SK-N-SH (cell line): Measurements from ENCODE around the gene PARN. TPM values are rescaled to one million over a fixed set of nuclear protein-coding genes. Genes with fewer than 3 reads are reported as not detected.

Source experiments
- CTCF ChIA-PET: fragments of 300-600, 350-600 bp; formaldehyde crosslinking; extraction: SDS; loops from one replicate; lab custom pipeline; 2021; lab: Yijun Ruan, JAX
- POLR2A ChIA-PET: fragments of 350-600 bp; sonication (Branson Sonifier 250); formaldehyde crosslinking; extraction: SDS; loops from one replicate; lab custom pipeline; 2020; ENCODE audit warnings: antibody characterized with exemption, inconsistent platforms; lab: Yijun Ruan, JAX
- DNase-seq: peaks from one replicate; pipeline ENCODE4 v3.0.0; 2012
- H2AFZ ChIP-seq: fragments of 200-600 bp; sonication (generic); 2 replicates; pipeline ENCODE4 v1.8.1; 2016; ENCODE audit warnings: antibody characterized with exemption, mild to moderate bottlenecking, low read depth
- H3F3A ChIP-seq: fragments of 200-600 bp; sonication (generic); replicated peaks from 2 replicates; pipeline ENCODE3; 2016; ENCODE audit warnings: antibody characterized with exemption, mild to moderate bottlenecking; ENCODE audit not compliant: insufficient read depth
- H3K27ac ChIP-seq, 2 experiments: fragments of 200-500 bp in 1 of 2; fragments of 200-600 bp in 1 of 2; sonication (Bioruptor generic) in 1 of 2; sonication (generic), shearing (Covaris generic) in 1 of 2; 2 replicates each; pipeline versions ENCODE4 v1.5.1 to v1.6.1; 2014 to 2016; ENCODE audit warnings: low read depth in 2 of 2, inconsistent platforms in 1 of 2, low read length in 1 of 2, mild to moderate bottlenecking in 1 of 2, mixed read lengths in 1 of 2
- H3K27me3 ChIP-seq: fragments of 200-600 bp; sonication (generic), shearing (Covaris generic); 2 replicates; pipeline ENCODE4 v1.6.1; 2016; ENCODE audit warnings: mixed run types; ENCODE audit not compliant: insufficient read depth
- H3K36me3 ChIP-seq, 2 experiments: fragments of 200-500 bp in 1 of 2; fragments of 200-600 bp in 1 of 2; sonication (Bioruptor generic) in 1 of 2; sonication (generic) in 1 of 2; replicated peaks in 1 of 2; 2 replicates each; pipeline versions ENCODE3 to v1.5.1; 2014 to 2016; ENCODE audit warnings: low read length in 1 of 2, mild to moderate bottlenecking in 1 of 2; ENCODE audit not compliant: insufficient read depth in 2 of 2, control insufficient read depth in 1 of 2
- H3K4me1 ChIP-seq, 2 experiments: fragments of 200-500 bp in 1 of 2; fragments of 200-600 bp in 1 of 2; sonication (Bioruptor generic) in 1 of 2; sonication (generic), shearing (Covaris generic) in 1 of 2; 2 replicates each; pipeline versions ENCODE4 v1.5.1 to v1.6.1; 2014 to 2016; ENCODE audit warnings: low read depth in 1 of 2, low read length in 1 of 2, mixed run types in 1 of 2; ENCODE audit not compliant: insufficient read depth in 2 of 2, control insufficient read depth in 1 of 2
- H3K4me2 ChIP-seq: fragments of 200-600 bp; sonication (generic), shearing (Covaris generic); 2 replicates; pipeline ENCODE4 v1.6.1; 2017; ENCODE audit warnings: mixed run types
- H3K4me3 ChIP-seq, 2 experiments: fragments of 200-500 bp in 1 of 2; fragments of 200-600 bp in 1 of 2; sonication (Bioruptor generic) in 1 of 2; sonication (generic), shearing (Covaris generic) in 1 of 2; 2 replicates each; pipeline versions ENCODE4 v1.5.1 to v1.8.1; 2014 to 2016; ENCODE audit warnings: low read depth in 2 of 2, inconsistent platforms in 1 of 2, low read length in 1 of 2, mild to moderate bottlenecking in 1 of 2, mixed read lengths in 1 of 2, moderate library complexity in 1 of 2
- H3K79me2 ChIP-seq: fragments of 200-600 bp; sonication (generic); 2 replicates; pipeline ENCODE4 v1.8.1; 2017; ENCODE audit warnings: mild to moderate bottlenecking; ENCODE audit not compliant: insufficient read depth
- H3K9ac ChIP-seq: fragments of 200-600 bp; sonication (generic); 2 replicates; pipeline ENCODE4 v1.6.1; 2017; ENCODE audit warnings: mixed run types
- H3K9me2 ChIP-seq: fragments of 200-600 bp; sonication (generic); 2 replicates; pipeline ENCODE4 v1.6.1; 2017; ENCODE audit warnings: mixed run types
- H3K9me3 ChIP-seq: fragments of 200-600 bp; sonication (generic); 2 replicates; pipeline ENCODE4 v1.6.1; 2017; ENCODE audit warnings: mixed run types, mild to moderate bottlenecking, moderate library complexity
- H4K20me1 ChIP-seq: fragments of 200-600 bp; sonication (generic); 2 replicates; pipeline ENCODE4 v1.6.1; 2017; ENCODE audit warnings: mild to moderate bottlenecking, mixed run types; ENCODE audit not compliant: insufficient read depth
- ELF1 ChIP-seq: IDR thresholded peaks from 2 replicates; pipeline ENCODE4 v1.4.0; 2012
- EZH2phosphoT487 ChIP-seq: fragments of 200-600 bp; sonication (generic); IDR thresholded peaks from 2 replicates; pipeline ENCODE4 v1.6.1; 2017; ENCODE audit warnings: low read depth, mixed run types, mild to moderate bottlenecking, antibody characterized with exemption, moderate library complexity, borderline replicate concordance
- GATA2 ChIP-seq: sonication (generic); formaldehyde crosslinking; IDR thresholded peaks from 2 replicates; pipeline ENCODE4 v1.5.0; 2020; ENCODE audit warnings: mild to moderate bottlenecking, missing genetic modification reagents
- MXI1 ChIP-seq: IDR thresholded peaks from 2 replicates; pipeline ENCODE4 v1.6.1; 2012; ENCODE audit warnings: mild to moderate bottlenecking, low read depth, low read length, improper control_type of control experiment
- NFIC ChIP-seq: IDR thresholded peaks from 2 replicates; pipeline ENCODE4 v1.4.0; 2012; ENCODE audit warnings: borderline replicate concordance
- NRF1 ChIP-seq: IDR thresholded peaks from 2 replicates; pipeline ENCODE4 v1.6.1; 2012; ENCODE audit warnings: low read depth, mild to moderate bottlenecking, low read length
- RAD21 ChIP-seq: IDR thresholded peaks from 2 replicates; pipeline ENCODE4 v1.6.1; 2012; ENCODE audit warnings: mild to moderate bottlenecking, low read length
- RFX5 ChIP-seq: IDR thresholded peaks from 2 replicates; pipeline ENCODE4 v1.6.1; 2012; ENCODE audit warnings: mild to moderate bottlenecking, improper control_type of control experiment, low read length
- SMC3 ChIP-seq: IDR thresholded peaks from 2 replicates; pipeline ENCODE4 v1.6.1; 2012; ENCODE audit warnings: low read depth, low read length, improper control_type of control experiment
- TAF1 ChIP-seq: IDR thresholded peaks from 2 replicates; pipeline ENCODE4 v1.6.1; 2012; ENCODE audit warnings: low read depth, mild to moderate bottlenecking, low read length, moderate library complexity, borderline replicate concordance
- YY1 ChIP-seq: IDR thresholded peaks from 2 replicates; pipeline ENCODE4 v1.4.0; 2012; ENCODE audit warnings: low read depth, mild to moderate bottlenecking
- WGBS: methylation state at CpG from one replicate; pipeline ENCODE4 v1.1.6; 2017; ENCODE audit warnings: low lambda C conversion rate; 5-methylcytosine and 5-hydroxymethylcytosine counted together
- polyA plus RNA-seq, 3 experiments: library from polyadenylated mRNA; depleted of rRNA; stranded (reverse); fragments of >200 nt; gene quantifications; 2 replicates each; pipeline ENCODE4 v1.2.3, GENCODE V29; 2012
- TF ChIP-seq, protein P1 (sequence below): IDR thresholded peaks from 2 replicates; pipeline ENCODE4 v1.4.0; 2012; ENCODE audit warnings: low read depth, borderline replicate concordance
- TF ChIP-seq, protein P2 (sequence below): fragments of 200-600 bp; sonication (generic); IDR thresholded peaks from 2 replicates; pipeline ENCODE4 v1.6.1; 2017; ENCODE audit warnings: antibody characterized with exemption, mild to moderate bottlenecking, moderate library complexity

Gene PARN
- polyA plus RNA-seq, 1 of the 3 experiments (the other 2 are of a cell fraction): 20.5 TPM

- Histone ChIP-seq H3K9ac (no peak overlapping the region), H3K79me2 (peaks cover 51% of the 10 kb centered on the region), H3K4me2 (no peak overlapping the region), H3K36me3 (peaks cover 41 to 56% of the 10 kb centered on the region in 2 experiments), H2AFZ (no peak overlapping the region), H3K27ac (no peak overlapping the region), H3K9me2 (no peaks in the 10 kb centered on the region), H3K27me3 (no peaks in the 10 kb centered on the region), H3K4me1 (no peaks in the 10 kb centered on the region), H3K4me3 (no peak overlapping the region), H3K9me3 (no peaks in the 10 kb centered on the region), H3F3A (peaks cover 10% of the 10 kb centered on the region), H4K20me1 (no peaks in the 10 kb centered on the region)
- ChIA-PET POLR2A (no interaction called here), CTCF (no interaction called here)
- no peak for DNase-seq
- WGBS: 90% methylated on average over 6 of the region's 6 CpGs
- no peak for TF ChIP-seq RFX5
- TF ChIP-seq, protein P1, sequence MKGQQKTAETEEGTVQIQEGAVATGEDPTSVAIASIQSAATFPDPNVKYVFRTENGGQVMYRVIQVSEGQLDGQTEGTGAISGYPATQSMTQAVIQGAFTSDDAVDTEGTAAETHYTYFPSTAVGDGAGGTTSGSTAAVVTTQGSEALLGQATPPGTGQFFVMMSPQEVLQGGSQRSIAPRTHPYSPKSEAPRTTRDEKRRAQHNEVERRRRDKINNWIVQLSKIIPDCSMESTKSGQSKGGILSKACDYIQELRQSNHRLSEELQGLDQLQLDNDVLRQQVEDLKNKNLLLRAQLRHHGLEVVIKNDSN: no peak
- no peak for TF ChIP-seq NFIC
- TF ChIP-seq GATA2 (CRISPR knock-in tag): no peak
These were observed 20.6 kb upstream of the PARN start for GRCh38 chr16:14650629-14651028.

DNA sequence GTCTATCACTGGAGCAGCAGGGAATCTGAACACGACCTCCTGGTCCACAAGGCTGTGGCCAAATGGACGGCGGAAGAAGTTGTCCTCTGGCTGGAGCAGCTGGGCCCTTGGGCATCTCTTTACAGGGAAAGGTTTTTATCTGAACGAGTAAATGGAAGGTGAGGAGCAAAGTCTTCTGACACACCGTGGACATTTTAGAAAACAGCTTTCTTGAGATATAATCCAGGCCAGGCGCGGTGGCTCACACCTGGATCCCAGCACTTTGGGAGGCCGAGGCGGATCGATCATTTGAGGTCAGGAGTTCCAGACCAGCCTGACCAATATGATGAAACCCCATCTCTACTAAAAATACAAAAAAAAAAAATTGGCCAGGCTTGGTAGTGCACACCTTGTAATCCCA, 19.8 kb upstream of the PARN start:
- DNase-seq: no peak
- H3F3A ChIP-seq: peaks cover 10% of the 10 kb centered on the region
- POLR2A ChIA-PET: no interaction called here
- CTCF ChIA-PET: no interaction called here
- WGBS: 96% methylated on average over 10 of the region's 10 CpGs
- H3K79me2 ChIP-seq: peaks cover 55% of the 10 kb centered on the region
- H2AFZ ChIP-seq: no peak overlapping the region
- H3K36me3 ChIP-seq: peaks cover 47 to 62% of the 10 kb centered on the region in 2 experiments
- H3K9me2 ChIP-seq: no peaks in the 10 kb centered on the region
- no peaks in the 10 kb centered on the region for H3K27me3 ChIP-seq
- H3K4me2 ChIP-seq: no peak overlapping the region
- no peak overlapping the region for H3K4me3 ChIP-seq
- H3K27ac ChIP-seq: no peak overlapping the region
- H4K20me1 ChIP-seq: no peaks in the 10 kb centered on the region
- no peaks in the 10 kb centered on the region for H3K9me3 ChIP-seq
- no peaks in the 10 kb centered on the region for H3K4me1 ChIP-seq
- TF ChIP-seq RAD21: no peak
- no peak for TF ChIP-seq NFIC
- TF ChIP-seq TAF1: no peak
- no peak for TF ChIP-seq MXI1
- H3K9ac ChIP-seq: no peak overlapping the region

DNA sequence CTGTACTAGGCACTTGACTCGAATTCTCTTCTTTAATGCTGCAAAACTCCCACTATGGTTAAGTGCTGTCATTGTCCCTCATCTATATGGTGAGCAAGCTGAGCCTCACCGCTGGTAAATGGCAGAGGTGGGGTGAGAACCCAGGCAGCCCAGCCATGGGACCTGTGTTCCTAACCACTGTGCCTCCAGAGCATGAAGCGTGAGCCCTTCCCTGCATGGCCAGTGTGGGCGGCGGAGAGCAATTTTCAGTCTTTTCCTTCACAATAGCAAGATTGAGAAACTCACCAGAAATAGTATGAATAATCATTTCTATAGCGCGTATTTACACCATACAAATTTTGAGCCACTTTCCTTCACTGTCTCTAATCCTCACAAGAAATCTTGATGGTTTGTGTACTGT, 11.9 kb upstream of the PARN start:
- no peaks in the 10 kb centered on the region for H3K27me3 ChIP-seq
- CTCF ChIA-PET: no interaction called here
- no peak for TF ChIP-seq EZH2phosphoT487
- TF ChIP-seq, protein P1: no peak
- TF ChIP-seq SMC3: no peak
- TF ChIP-seq YY1: no peak
- TF ChIP-seq ELF1: no peak
- no peak for TF ChIP-seq GATA2 (CRISPR knock-in tag)
- TF ChIP-seq, protein P2, sequence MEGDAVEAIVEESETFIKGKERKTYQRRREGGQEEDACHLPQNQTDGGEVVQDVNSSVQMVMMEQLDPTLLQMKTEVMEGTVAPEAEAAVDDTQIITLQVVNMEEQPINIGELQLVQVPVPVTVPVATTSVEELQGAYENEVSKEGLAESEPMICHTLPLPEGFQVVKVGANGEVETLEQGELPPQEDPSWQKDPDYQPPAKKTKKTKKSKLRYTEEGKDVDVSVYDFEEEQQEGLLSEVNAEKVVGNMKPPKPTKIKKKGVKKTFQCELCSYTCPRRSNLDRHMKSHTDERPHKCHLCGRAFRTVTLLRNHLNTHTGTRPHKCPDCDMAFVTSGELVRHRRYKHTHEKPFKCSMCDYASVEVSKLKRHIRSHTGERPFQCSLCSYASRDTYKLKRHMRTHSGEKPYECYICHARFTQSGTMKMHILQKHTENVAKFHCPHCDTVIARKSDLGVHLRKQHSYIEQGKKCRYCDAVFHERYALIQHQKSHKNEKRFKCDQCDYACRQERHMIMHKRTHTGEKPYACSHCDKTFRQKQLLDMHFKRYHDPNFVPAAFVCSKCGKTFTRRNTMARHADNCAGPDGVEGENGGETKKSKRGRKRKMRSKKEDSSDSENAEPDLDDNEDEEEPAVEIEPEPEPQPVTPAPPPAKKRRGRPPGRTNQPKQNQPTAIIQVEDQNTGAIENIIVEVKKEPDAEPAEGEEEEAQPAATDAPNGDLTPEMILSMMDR: no peak
- no peak for TF ChIP-seq RFX5
- no peak for TF ChIP-seq TAF1
- no peak for TF ChIP-seq NRF1

More for the DNA sequence above, 11.9 kb upstream of the PARN start:
- no peak overlapping the region for H3K9ac ChIP-seq
- peaks cover 19 to 66% of the 10 kb centered on the region in 2 experiments for H3K36me3 ChIP-seq
- H3K4me2 ChIP-seq: no peak overlapping the region
- H3K79me2 ChIP-seq: peaks cover 99% of the 10 kb centered on the region
- no peaks in the 10 kb centered on the region for H3K4me1 ChIP-seq
- no peak overlapping the region for H2AFZ ChIP-seq
- DNase-seq: no peak
- WGBS: 96% methylated on average over 7 of the region's 7 CpGs
- peaks cover 2% of the 10 kb centered on the region for H3F3A ChIP-seq
- H3K9me2 ChIP-seq: no peaks in the 10 kb centered on the region
- no peak overlapping the region for H3K27ac ChIP-seq
- POLR2A ChIA-PET: no interaction called here
- no peak overlapping the region for H3K4me3 ChIP-seq
- H4K20me1 ChIP-seq: peaks cover 71% of the 10 kb centered on the region
- H3K9me3 ChIP-seq: no peaks in the 10 kb centered on the region
